GM21723 (cell line): ENCODE data around the gene MRNIP.
"Not testable (repeated sequence)": the region's sequence is repeated elsewhere in the genome, so short reads cannot be mapped to it uniquely, and the experiment has no call there.

Experiments
- ATAC-seq: cut with Tn5 transposase; IDR thresholded peaks from one replicate; pipeline ENCODE4 v1.9.1; 2021; ENCODE audit warnings: mild to moderate bottlenecking, moderate library complexity; ENCODE audit not compliant: unreplicated experiment

Gene MRNIP

DNA sequence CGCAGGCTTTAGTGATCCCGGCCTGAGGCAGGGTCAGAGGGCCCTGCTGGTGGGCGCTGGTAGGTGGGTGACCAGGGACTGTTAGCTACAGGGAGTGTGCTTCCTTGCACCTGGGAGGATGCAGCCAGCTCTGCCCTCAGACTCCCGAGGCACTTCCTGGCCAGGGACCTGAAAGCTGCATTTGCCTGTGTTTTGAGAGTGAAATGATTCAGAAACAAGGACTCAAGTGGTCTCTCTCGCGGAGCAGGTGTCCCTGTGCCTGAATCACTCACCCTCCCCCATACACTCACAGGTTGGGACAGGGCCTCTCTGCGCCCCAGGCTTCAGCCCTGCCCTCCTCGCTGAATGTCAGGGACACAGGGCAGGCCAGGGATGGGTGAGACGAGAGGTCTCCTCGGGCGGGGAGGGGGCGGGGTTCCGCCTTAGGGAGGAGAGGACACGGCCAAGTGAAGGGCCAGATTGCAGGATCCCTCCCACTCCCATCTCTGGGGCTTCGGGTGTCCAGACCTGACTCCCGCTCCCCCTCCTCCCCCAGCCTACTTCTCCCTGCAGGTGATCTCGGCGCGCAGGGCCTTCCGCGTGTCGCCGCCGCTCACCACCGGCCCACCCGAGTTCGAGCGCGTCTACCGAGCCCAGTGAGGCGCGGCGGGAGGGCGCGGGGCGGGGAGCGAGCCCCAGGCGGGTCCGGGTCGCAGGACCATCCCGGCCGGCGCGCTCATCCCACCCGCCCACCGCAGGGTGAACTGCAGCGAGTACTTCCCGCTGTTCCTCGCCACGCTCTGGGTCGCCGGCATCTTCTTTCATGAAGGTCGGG is 63.4 kb downstream of the MRNIP start:
- ATAC-seq, result peak; percentile 2

DNA sequence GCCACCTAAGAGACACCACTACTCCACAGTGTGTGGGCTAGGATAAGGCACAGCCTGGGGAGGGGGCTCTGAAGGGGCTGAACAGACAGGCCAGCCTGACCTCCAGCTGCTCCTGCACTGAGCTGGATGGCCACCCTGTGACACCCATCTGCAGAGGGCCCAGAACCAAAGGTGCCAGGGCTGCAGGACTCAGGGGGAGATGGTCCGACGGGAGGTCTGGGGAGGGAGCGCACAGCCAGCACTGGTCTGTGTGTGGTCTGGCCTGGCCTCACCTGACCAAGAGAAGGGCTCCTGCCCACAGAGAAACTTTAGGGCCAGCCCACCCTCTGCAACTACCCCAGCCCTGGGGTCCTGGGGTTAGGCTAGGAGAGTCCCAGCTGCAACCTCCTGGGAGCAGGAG is 64.0 kb downstream of the MRNIP start:
- ATAC-seq, result no peak

DNA sequence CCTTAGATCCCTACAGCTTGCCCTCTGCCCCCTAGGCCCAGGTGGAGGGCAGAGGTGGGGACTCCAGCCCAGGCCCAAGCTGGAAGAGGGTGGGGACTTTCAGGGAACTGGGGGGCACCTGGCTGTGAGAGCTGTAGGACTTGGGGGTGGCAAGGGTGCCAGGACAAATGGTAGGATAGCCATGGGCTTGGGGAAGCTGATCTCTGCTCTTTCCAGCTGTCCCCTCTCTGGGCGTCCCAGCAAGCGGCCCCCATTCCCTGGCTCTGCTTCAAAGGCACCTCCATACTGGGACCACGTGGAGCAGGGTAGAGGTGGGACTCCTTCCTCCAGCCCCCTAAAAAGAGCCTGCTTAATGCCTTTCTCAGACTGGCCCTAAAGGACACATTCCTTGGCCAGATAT is 64.4 kb downstream of the MRNIP start:
- ATAC-seq, result no peak

DNA sequence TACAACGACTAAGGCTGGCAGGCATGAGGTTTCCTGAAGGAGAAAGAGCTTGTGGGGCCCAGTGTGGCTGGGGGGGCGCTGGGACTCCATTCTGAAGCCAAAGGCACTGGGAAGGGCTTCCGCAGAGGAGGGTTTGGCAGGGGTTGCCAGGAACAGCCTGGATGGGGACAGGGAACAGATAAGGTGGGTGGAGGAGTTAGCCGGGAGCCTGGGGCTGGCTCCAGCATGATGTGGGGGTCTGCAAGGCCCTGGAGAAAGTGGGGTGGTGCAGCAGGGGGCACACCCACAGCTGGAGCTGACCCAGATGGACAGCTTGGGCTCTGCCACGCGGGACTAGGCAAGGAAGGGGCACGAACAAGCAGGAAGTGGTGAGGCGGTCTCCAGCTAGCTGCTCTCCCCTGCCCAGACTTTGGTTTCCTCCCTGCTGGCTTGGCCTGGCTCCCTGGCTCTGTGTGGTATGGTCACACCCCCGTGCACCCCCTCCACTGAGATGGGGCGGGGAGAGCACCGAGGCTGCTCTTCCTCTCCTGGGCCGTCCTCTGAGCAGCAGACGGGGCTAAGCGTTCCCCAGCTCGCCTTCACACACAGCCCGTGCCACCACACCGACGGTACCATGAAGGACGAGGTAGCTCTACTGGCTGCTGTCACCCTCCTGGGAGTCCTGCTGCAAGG is 65.0 kb downstream of the MRNIP start, which contains the start of gene LTC4S:
Gene LTC4S, plus strand, starts transcription at position 519 of the 672 bp plus-strand sequence. Its CDS starts 95 bp downstream, at position 614.
- ATAC-seq, result no peak

DNA sequence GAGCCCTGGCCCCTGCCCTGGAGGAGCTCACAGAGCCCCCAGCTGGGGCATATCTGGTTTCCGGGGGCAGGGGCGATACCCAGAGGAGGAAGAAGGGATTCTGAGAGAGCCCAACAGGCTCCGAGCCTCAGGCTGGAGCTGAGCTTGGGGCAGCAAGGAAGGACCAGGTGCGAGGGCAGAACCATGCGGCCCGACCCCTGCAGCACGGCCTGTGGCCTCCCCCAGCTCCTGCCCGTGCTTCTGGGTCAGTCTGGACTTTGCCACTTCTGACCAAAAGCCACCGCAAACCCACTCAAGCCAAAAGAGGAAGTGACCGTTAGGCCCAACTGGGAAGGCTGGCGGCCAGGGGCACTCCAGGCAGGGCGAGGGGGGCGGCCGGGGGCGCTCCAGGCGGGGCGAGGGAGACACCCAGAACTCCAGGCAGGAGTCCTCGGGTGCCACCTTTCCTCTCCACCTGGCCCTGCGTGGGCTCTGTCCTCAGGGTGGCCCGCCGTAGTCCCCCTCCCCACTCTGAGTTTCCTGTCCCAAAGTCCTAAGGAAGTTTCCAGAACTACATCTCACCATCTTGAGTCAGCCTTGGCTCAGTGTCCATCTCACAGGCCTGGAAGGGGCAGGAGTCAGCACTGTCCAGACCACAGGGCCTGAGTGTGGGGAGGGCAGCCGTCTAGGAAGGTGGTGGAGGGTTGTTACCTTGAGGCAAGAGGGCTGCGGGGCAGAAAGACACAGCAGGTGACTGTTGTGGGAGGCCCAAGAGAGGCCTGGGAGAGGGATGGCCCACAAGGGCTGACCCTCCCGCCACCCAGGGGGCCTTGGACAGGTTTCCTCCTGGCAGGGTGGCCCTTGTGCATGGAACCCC is 65.8 kb downstream of the MRNIP start:
- no peak for ATAC-seq

DNA sequence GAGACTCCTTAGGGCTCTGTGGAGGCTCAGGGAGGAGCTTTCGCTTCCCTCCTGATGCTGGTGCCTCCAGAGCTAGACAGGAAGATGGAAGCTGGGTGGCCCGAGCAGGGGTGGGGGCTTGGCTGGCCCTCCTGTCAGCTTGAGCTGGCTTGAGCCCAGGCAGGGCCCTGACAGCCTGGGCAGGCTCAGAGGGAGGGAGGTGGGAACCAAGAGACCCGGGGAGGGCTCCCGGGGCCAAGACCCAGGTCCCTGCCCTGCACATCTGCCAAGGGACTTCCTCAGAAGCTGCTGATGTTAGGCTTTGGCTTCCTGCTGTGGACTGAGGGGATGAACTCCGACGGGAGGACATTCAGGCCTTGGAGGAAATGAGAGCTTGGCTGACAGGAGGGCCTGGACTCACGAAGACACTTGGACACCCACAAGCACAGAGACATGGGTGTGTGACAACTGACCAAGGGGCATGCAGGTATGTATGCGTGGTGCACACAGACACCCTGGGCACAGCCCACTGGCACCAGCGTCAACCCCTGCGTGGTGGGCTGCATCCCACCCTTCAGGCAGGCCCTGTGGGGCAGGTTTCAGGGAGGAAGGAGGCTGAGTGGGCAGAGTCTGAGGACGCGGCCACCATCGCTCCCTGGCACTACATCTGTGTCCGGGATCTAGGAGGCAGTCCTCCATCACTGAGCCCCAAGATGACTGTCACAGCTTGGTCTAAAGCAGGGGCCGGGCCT is 66.6 kb downstream of the MRNIP start:
- ATAC-seq, result no peak

DNA sequence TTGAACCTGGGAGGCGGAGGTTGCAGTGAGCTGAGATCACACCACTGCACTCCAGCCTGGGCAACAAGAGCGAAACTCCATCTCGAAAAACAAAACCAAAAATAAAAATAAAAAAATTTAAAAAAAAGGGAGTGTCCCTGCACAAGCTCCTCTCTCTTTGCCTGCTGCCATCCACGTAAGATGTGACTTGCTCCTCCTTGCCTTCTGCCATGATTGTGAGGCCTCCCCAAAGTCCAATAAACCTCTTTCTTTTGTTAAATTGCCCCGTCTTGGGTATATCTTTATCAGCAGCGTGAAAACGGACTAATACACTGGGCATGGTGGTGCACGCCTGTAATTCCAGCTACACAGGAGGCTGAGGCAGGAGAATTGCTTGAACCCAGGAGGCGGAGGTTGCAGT is 69.3 kb downstream of the MRNIP start:
- not testable (repeated sequence) for ATAC-seq

DNA sequence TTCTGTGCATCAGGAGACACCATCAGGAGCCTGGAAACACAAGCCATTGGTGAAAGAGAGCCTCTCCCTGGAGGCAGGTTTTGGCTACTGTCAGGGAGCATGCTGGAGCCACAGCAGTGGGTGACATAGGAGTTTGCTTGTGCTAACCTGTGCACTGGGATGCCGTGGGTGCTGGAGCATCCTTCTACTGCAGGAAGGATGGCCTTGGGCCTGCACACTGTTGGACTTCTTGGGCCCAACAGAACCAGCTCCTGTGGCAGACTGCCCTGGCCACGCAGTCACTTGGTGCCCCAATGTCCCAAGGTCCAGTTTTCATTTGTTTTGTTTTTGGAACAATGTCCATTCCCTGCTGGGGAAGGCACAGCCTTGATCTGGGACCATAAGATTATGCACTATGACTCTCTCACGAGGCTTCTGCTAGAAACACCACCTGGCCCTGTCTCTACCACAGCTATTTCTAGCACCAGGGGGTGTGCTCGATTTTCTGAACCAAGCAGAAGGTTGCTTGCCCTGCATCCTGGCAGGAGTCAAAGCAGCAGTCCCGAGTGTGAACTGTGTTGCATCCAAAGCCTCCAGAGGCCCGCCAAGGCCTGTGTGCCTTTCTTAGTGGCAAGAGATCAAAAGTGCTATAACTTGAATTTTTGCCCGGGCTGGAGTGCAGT is 70.3 kb downstream of the MRNIP start:
- no peak for ATAC-seq
